HCEC 1CT (cell line): ENCODE measurements around the gene OR6A2.
A peak's percentile ranks its signal among the peaks of the same experiment; 100 is the strongest.
"Not testable (repeated sequence)": the region's sequence is repeated elsewhere in the genome, so short reads cannot be mapped to it uniquely, and the experiment has no call there.

Source experiments
- DNase-seq: peaks from one replicate; pipeline ENCODE4 v3.0.0-alpha.2; 2017

Gene OR6A2

GRCh38 chr11:6799402-6799801 is at the start of gene OR6A2:
OR6A2 (minus strand) TSS chr11:6799689; CDS start chr11:6795708, 3,981 bp downstream.
- peak; percentile 74 for DNase-seq

GRCh38 chr11:6845383-6845782 is 45.9 kb upstream of the OR6A2 start, which contains the start of gene OR10A5:
OR10A5 (plus strand) TSS chr11:6845683; CDS start chr11:6845683, 0 bp downstream.
- DNase-seq = no peak

GRCh38 chr11:6844356-6844755 is 44.9 kb upstream of the OR6A2 start:
- no peak for DNase-seq

GRCh38 chr11:6843670-6844069 is 44.2 kb upstream of the OR6A2 start:
- no peak for DNase-seq

- no peak for DNase-seq
Observed at GRCh38 chr11:6841694-6842093, 42.2 kb upstream of the OR6A2 start.

GRCh38 chr11:6834021-6834420 is 34.5 kb upstream of the OR6A2 start:
- DNase-seq = no peak

- no peak for DNase-seq
Observed at GRCh38 chr11:6833356-6833755, 33.9 kb upstream of the OR6A2 start.

GRCh38 chr11:6828103-6828502 is 28.6 kb upstream of the OR6A2 start:
- no peak for DNase-seq

GRCh38 chr11:6825231-6825744 is 25.8 kb upstream of the OR6A2 start:
- no peak for DNase-seq

- no peak for DNase-seq
Observed at GRCh38 chr11:6824136-6824823, 24.8 kb upstream of the OR6A2 start.

- DNase-seq = no peak
Observed at GRCh38 chr11:6818967-6819366, 19.5 kb upstream of the OR6A2 start.

GRCh38 chr11:6817694-6818093 is 18.2 kb upstream of the OR6A2 start:
- peak; percentile 9 for DNase-seq

GRCh38 chr11:6813656-6814055 is 14.2 kb upstream of the OR6A2 start:
- no peak for DNase-seq

GRCh38 chr11:6812390-6813005 is 13.0 kb upstream of the OR6A2 start:
- peak; percentile 38 for DNase-seq

- not testable (repeated sequence) for DNase-seq
Observed at GRCh38 chr11:6801075-6801474, 1.6 kb upstream of the OR6A2 start.

GRCh38 chr11:6794639-6795038 is 4.8 kb downstream of the OR6A2 start:
- no peak for DNase-seq

- no peak for DNase-seq
Observed at GRCh38 chr11:6790546-6790945, 8.9 kb downstream of the OR6A2 start.

- DNase-seq = no peak
Observed at GRCh38 chr11:6782720-6783119, 16.8 kb downstream of the OR6A2 start, which contains the start of gene OR2AG1. OR2AG1 (plus strand) TSS chr11:6783020; CDS start chr11:6785038, 2,018 bp downstream.

GRCh38 chr11:6780829-6781228 is 18.7 kb downstream of the OR6A2 start:
- no peak for DNase-seq

- no peak for DNase-seq
Observed at GRCh38 chr11:6778518-6778917, 21.0 kb downstream of the OR6A2 start.

- DNase-seq = no peak
Observed at GRCh38 chr11:6771926-6772893, 27.3 kb downstream of the OR6A2 start, which contains the start of gene OR2AG2. OR2AG2 (minus strand) TSS chr11:6771976; CDS start chr11:6768957, 3,019 bp downstream.

- DNase-seq = peak; percentile 55
Observed at GRCh38 chr11:6757373-6757967, 42.0 kb downstream of the OR6A2 start.
